ENCODE measurements around the gene FKBP8. TPM values are rescaled to one million over a fixed set of nuclear protein-coding genes. Genes with fewer than 3 reads are reported as not detected.

The FKBP8 gene
- polyA plus RNA-seq, 3 donors, result 78.0 to 159 (median 81.2) TPM

DNA sequence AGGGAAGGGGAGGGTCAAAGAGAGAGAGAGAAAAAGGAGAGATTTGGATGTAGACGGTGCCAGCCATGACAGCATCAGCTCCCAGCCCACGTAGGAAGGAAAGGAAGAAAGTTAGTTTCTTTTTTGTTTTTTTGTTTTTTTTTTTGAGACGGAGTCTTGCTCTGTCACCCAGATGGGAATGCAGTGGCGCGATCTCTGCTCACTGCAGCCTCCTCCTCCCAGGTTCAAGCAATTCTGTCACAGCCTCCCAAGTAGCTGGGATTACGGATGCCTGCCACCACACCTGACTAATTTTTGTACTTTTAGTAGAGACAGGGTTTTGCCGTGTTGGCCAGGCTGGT, 49.1 kb downstream of the FKBP8 start:
- Mint-ChIP-seq H3K9me3 (no peaks in the 10 kb centered on the region), H3K27ac (peak overlapping the region in 6 of 7 donors; percentile 54 to 98 (median 78)), H3K4me3 (peak overlapping the region in 1 of 2 donors; percentile 2), H3K36me3 (peaks cover 20 to 27% of the 10 kb centered on the region in 2 donors), H3K27me3 (ENCODE audit: low read depth in 3 of 3) (peaks cover 0 to 5% (median 0%) of the 10 kb centered on the region in 3 donors), H3K4me1 (peaks cover 77% of the 10 kb centered on the region)
- Histone ChIP-seq H3K4me3 (replicated peaks in 1 of 3; ENCODE audit: low read depth in 2 of 3, low read length in 3 of 3) (no peak overlapping the region), H3K27ac (ENCODE audit: low read depth in 1 of 2, low read length in 2 of 2) (peak overlapping the region in 1 of 2 donors; percentile 98), H3K79me2 (ENCODE audit: insufficient read depth, low read length) (peaks cover 98% of the 10 kb centered on the region), H3K27me3 (ENCODE audit: control insufficient read depth in 2 of 2, insufficient read depth in 2 of 2, low read length in 2 of 2) (no peaks in the 10 kb centered on the region), H3K36me3 (replicated peaks in 1 of 2; ENCODE audit: control insufficient read depth in 1 of 2, insufficient read depth in 2 of 2, low read length in 2 of 2) (peaks cover 0 to 12% of the 10 kb centered on the region in 2 donors), H3K9ac (ENCODE audit: insufficient read depth, low read length, poor library complexity, severe bottlenecking) (no peak overlapping the region), H4K20me1 (ENCODE audit: insufficient read depth, low read length) (peaks cover 99% of the 10 kb centered on the region), H3K4me1 (ENCODE audit: control insufficient read depth in 1 of 2, insufficient read depth in 2 of 2, low read length in 2 of 2) (peaks cover 50 to 72% of the 10 kb centered on the region in 2 donors), H2AFZ (ENCODE audit: insufficient read depth, low read depth, low read length, poor library complexity, severe bottlenecking) (no peak overlapping the region), H3K9me3 (replicated peaks in 1 of 2; ENCODE audit: control insufficient read depth in 1 of 2, insufficient read depth in 1 of 2, low read length in 2 of 2) (no peaks in the 10 kb centered on the region), H3K4me2 (replicated peaks; ENCODE audit: extremely low read depth, low read length, poor library complexity, severe bottlenecking) (no peak overlapping the region)
- intact Hi-C loops (cut with micrococcal nuclease), result no loop called here
- DNase-seq, result no peak
- TF ChIP-seq, protein P1, sequence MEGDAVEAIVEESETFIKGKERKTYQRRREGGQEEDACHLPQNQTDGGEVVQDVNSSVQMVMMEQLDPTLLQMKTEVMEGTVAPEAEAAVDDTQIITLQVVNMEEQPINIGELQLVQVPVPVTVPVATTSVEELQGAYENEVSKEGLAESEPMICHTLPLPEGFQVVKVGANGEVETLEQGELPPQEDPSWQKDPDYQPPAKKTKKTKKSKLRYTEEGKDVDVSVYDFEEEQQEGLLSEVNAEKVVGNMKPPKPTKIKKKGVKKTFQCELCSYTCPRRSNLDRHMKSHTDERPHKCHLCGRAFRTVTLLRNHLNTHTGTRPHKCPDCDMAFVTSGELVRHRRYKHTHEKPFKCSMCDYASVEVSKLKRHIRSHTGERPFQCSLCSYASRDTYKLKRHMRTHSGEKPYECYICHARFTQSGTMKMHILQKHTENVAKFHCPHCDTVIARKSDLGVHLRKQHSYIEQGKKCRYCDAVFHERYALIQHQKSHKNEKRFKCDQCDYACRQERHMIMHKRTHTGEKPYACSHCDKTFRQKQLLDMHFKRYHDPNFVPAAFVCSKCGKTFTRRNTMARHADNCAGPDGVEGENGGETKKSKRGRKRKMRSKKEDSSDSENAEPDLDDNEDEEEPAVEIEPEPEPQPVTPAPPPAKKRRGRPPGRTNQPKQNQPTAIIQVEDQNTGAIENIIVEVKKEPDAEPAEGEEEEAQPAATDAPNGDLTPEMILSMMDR (IDR thresholded peaks at IDR 0.05), result no peak
- WGBS (ENCODE audit: insufficient coverage), result 55% methylated on average over 2 of the region's 7 CpGs

DNA sequence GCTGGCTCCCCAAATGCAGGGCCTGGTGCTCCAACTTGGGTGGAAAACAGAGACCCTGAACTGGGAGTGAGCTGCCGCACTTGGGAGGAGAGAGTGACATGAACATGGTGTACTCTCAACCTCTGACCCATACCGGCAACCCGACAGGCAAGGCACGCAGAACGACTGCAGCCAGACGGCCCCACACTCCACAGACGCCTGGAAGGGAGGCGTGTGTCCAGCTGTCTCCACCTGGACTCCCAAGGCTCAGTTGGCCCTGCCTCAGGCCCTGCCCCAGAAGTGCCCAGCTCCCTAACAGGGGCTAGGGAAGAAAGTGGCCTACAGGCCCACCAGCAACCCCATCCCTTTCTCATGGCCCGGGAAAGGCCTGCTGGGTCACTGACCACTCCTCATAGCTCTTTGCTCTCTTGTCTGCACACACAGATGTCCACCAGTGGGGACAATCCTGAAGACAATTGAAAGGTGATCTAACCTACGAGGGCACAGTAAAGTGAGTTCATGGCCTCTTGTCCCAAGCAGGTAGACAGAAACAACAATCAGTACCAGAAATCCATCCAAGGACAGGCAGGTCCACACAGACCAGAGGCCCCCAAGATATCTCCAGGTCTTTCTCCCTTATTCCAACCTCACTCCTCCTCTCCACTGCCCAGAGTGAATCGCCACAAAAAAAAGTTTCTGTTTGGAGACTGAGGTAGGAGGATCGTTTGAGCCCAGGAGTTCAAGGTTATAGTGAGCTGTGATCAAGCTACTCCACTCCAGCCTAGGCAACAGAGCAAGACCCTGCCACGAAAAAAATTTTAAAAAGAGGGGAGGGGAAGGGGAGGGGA, 49.7 kb downstream of the FKBP8 start:
- peaks cover 77% of the 10 kb centered on the region for H3K4me1 Mint-ChIP-seq
- intact Hi-C loops (cut with micrococcal nuclease), result no loop called here
- Histone ChIP-seq H3K36me3 (replicated peaks in 1 of 2; ENCODE audit: control insufficient read depth in 1 of 2, insufficient read depth in 2 of 2, low read length in 2 of 2) (peaks cover 0 to 12% of the 10 kb centered on the region in 2 donors), H3K9ac (ENCODE audit: insufficient read depth, low read length, poor library complexity, severe bottlenecking) (no peak overlapping the region), H3K27me3 (ENCODE audit: control insufficient read depth in 2 of 2, insufficient read depth in 2 of 2, low read length in 2 of 2) (no peaks in the 10 kb centered on the region), H3K79me2 (ENCODE audit: insufficient read depth, low read length) (peaks cover 98% of the 10 kb centered on the region), H3K4me3 (replicated peaks in 1 of 3; ENCODE audit: low read depth in 2 of 3, low read length in 3 of 3) (no peak overlapping the region), H4K20me1 (ENCODE audit: insufficient read depth, low read length) (peaks cover 99% of the 10 kb centered on the region), H3K9me3 (replicated peaks in 1 of 2; ENCODE audit: control insufficient read depth in 1 of 2, insufficient read depth in 1 of 2, low read length in 2 of 2) (no peaks in the 10 kb centered on the region), H2AFZ (ENCODE audit: insufficient read depth, low read depth, low read length, poor library complexity, severe bottlenecking) (no peak overlapping the region), H3K27ac (ENCODE audit: low read depth in 1 of 2, low read length in 2 of 2) (peak overlapping the region in 1 of 2 donors; percentile 98), H3K4me1 (ENCODE audit: control insufficient read depth in 1 of 2, insufficient read depth in 2 of 2, low read length in 2 of 2) (peaks cover 46 to 70% of the 10 kb centered on the region in 2 donors), H3K4me2 (replicated peaks; ENCODE audit: extremely low read depth, low read length, poor library complexity, severe bottlenecking) (no peak overlapping the region)
- WGBS (ENCODE audit: insufficient coverage), result 100% methylated on average over 8 of the region's 13 CpGs
- DNase-seq, result no peak
- no peak overlapping the region for H3K4me3 Mint-ChIP-seq
- peak overlapping the region in 4 of 7 donors; percentile 49 to 95 (median 78) for H3K27ac Mint-ChIP-seq
- peaks cover 0 to 5% (median 0%) of the 10 kb centered on the region in 3 donors for H3K27me3 Mint-ChIP-seq (ENCODE audit: low read depth in 3 of 3)
- H3K36me3 Mint-ChIP-seq, result peaks cover 20 to 27% of the 10 kb centered on the region in 2 donors
- H3K9me3 Mint-ChIP-seq, result no peaks in the 10 kb centered on the region
- TF ChIP-seq, protein P1 (IDR thresholded peaks at IDR 0.05), result no peak
